Measurements from ENCODE around the gene HPSE2.

DNA sequence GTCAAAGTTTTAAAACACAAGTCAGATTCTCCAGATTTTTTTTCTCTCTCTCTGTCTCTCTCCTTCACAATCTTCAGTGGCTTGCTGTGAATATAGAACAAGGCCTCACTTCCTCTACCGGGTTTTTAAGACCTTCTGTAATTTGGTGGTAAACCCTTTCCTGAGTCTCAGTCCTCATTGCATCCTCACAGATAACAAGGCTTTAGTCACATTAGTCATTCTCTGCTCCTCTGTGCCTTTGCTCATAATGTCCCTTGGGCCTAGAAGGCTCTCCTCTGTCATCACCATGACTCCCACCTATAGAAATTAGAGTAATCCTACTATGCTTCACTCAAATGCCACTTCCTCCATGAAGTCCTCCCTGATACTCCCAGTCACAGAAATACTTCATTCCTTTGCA is 616.2 kb downstream of the HPSE2 start:
- TF ChIP-seq, protein P1, sequence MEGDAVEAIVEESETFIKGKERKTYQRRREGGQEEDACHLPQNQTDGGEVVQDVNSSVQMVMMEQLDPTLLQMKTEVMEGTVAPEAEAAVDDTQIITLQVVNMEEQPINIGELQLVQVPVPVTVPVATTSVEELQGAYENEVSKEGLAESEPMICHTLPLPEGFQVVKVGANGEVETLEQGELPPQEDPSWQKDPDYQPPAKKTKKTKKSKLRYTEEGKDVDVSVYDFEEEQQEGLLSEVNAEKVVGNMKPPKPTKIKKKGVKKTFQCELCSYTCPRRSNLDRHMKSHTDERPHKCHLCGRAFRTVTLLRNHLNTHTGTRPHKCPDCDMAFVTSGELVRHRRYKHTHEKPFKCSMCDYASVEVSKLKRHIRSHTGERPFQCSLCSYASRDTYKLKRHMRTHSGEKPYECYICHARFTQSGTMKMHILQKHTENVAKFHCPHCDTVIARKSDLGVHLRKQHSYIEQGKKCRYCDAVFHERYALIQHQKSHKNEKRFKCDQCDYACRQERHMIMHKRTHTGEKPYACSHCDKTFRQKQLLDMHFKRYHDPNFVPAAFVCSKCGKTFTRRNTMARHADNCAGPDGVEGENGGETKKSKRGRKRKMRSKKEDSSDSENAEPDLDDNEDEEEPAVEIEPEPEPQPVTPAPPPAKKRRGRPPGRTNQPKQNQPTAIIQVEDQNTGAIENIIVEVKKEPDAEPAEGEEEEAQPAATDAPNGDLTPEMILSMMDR (IDR thresholded peaks at IDR 0.05; ENCODE audit: borderline replicate concordance, extremely low read depth, low read length, poor library complexity, severe bottlenecking) = no peak
- TF ChIP-seq EZH2 (IDR thresholded peaks at IDR 0.05; ENCODE audit: borderline replicate concordance, low read depth, low read length, severe bottlenecking) = no peak

All from DND-41 (cell line).